OCI-LY7 (cell line): ENCODE data around the gene FHOD3. TPM values are rescaled to one million over a fixed set of nuclear protein-coding genes. Genes with fewer than 3 reads are reported as not detected.

Source experiments
- BruUV-seq: library from RNA; stranded (reverse); fragments of 400-500 nt; replicated peaks from 2 replicates; lab custom pipeline; 2021; lab: Mats Ljungman, UMichigan
- CTCF ChIA-PET: fragments of 300-600 bp; sonication (Branson Sonifier 250); formaldehyde crosslinking; loops from one replicate; lab custom pipeline; 2022; ENCODE audit warnings: antibody characterized with exemption; ENCODE audit not compliant: unreplicated experiment; lab: Charles Lee
- POLR2A ChIA-PET: fragments of 300-600 bp; sonication (Branson Sonifier 250); formaldehyde crosslinking; loops from one replicate; lab custom pipeline; 2022; ENCODE audit warnings: antibody characterized with exemption; lab: Charles Lee
- DNase-seq: peaks from one replicate; pipeline ENCODE4 v3.0.0-alpha.2; 2015; ENCODE audit warnings: low spot score
- H2AFZ ChIP-seq: fragments of 200-600 bp; sonication (generic), shearing (Covaris generic); 2 replicates; pipeline ENCODE4 v1.6.1; 2014; ENCODE audit warnings: mild to moderate bottlenecking, antibody characterized with exemption, low read length, moderate library complexity
- H3K27ac ChIP-seq: fragments of 200-600 bp; sonication (generic); 2 replicates; pipeline ENCODE4 v1.5.1; 2014; ENCODE audit warnings: mixed run types, low read depth, mild to moderate bottlenecking, moderate library complexity, low read length, inconsistent platforms; ENCODE audit not compliant: poor library complexity, severe bottlenecking
- H3K36me3 ChIP-seq: fragments of 200-600 bp; sonication (generic); 2 replicates; pipeline ENCODE4 v1.6.1; 2014; ENCODE audit warnings: mild to moderate bottlenecking, antibody characterized with exemption, low read length, moderate library complexity, mixed read lengths; ENCODE audit not compliant: insufficient read depth
- H3K4me1 ChIP-seq: fragments of 200-600 bp; sonication (generic); 2 replicates; pipeline ENCODE4 v1.5.1; 2014; ENCODE audit warnings: mild to moderate bottlenecking, low read length; ENCODE audit not compliant: insufficient read depth, poor library complexity, severe bottlenecking
- H3K4me2 ChIP-seq: fragments of 200-600 bp; sonication (generic); 2 replicates; pipeline ENCODE4 v1.6.1; 2014; ENCODE audit warnings: mild to moderate bottlenecking, low read length
- H3K4me3 ChIP-seq: fragments of 200-600 bp; sonication (generic); 2 replicates; pipeline ENCODE4 v1.5.1; 2014; ENCODE audit warnings: mild to moderate bottlenecking, low read depth, low read length; ENCODE audit not compliant: poor library complexity, severe bottlenecking
- H3K79me2 ChIP-seq: fragments of 200-600 bp; sonication (generic); 2 replicates; pipeline ENCODE4 v1.6.1; 2016; ENCODE audit warnings: low read depth, mild to moderate bottlenecking, low read length, moderate library complexity, mixed read lengths; ENCODE audit not compliant: insufficient read depth
- H3K9me2 ChIP-seq: fragments of 200-600 bp; sonication (generic); 2 replicates; pipeline ENCODE4 v1.6.1; 2016; ENCODE audit warnings: mild to moderate bottlenecking, low read length, mixed read lengths; ENCODE audit not compliant: insufficient read depth
- H3K9me3 ChIP-seq: fragments of 200-600 bp; sonication (generic); 2 replicates; pipeline ENCODE4 v1.6.1; 2014; ENCODE audit warnings: mild to moderate bottlenecking, mixed run types, low read length, mixed read lengths
- H4K20me1 ChIP-seq: fragments of 200-600 bp; sonication (generic); 2 replicates; pipeline ENCODE4 v1.6.1; 2014; ENCODE audit warnings: mild to moderate bottlenecking, antibody characterized with exemption, low read length, moderate library complexity, mixed read lengths; ENCODE audit not compliant: insufficient read depth
- CTCF ChIP-seq: fragments of 200-600 bp; sonication (generic); conservative IDR thresholded peaks from 2 replicates; pipeline ENCODE4 v1.5.1; 2014; ENCODE audit warnings: mild to moderate bottlenecking, antibody characterized with exemption, low read length, moderate library complexity, mixed read lengths
- EZH2phosphoT487 ChIP-seq: fragments of 200-600 bp; sonication (generic); IDR thresholded peaks from 2 replicates; pipeline ENCODE4 v1.6.1; 2018; ENCODE audit warnings: low read depth, borderline replicate concordance, mild to moderate bottlenecking, mixed run types, antibody characterized with exemption, low read length, moderate library complexity, mixed read lengths
- intact Hi-C: fragments of 100-400 bp; cut with micrococcal nuclease; formaldehyde crosslinking; loops from one replicate; pipeline ENCODE4 v1.10.0; 2022; ENCODE audit not compliant: unreplicated experiment
- total RNA-seq, 2 experiments: library from RNA; depleted of rRNA in 1 of 2; stranded (reverse); fragments of >200 nt in 1 of 2; shearing (Covaris generic) in 1 of 2; gene quantifications; 2 replicates each; pipeline ENCODE4 v1.2.3, GENCODE V29; 2014 to 2022

FHOD3 gene
- total RNA-seq, 2 experiments from 2014 or later: 0.06 to 2.4 TPM

GRCh38 chr18:36757991-36758390 is 460.5 kb downstream of the FHOD3 start:
- intact Hi-C loops: loop anchor here (1.0 to 5.0 kb wide), 2 partner anchors 70 to 186 kb away; no protein-coding TSS in a partner anchor
- Histone ChIP-seq H4K20me1 (no peaks in the 10 kb centered on the region), H3K79me2 (no peaks in the 10 kb centered on the region), H2AFZ (no peak overlapping the region), H3K4me1 (no peaks in the 10 kb centered on the region), H3K4me2 (no peak overlapping the region), H3K9me3 (no peaks in the 10 kb centered on the region), H3K4me3 (no peak overlapping the region), H3K9me2 (no peaks in the 10 kb centered on the region), H3K36me3 (no peaks in the 10 kb centered on the region), H3K27ac (no peak overlapping the region)
- CTCF ChIA-PET: interaction anchor here (0.6 to 2.0 kb wide), 2 partner anchors 66 to 70 kb away, joined by 3 to 8 read pairs; no protein-coding TSS in a partner anchor
- POLR2A ChIA-PET: no interaction called here
- DNase-seq: no peak
- TF ChIP-seq CTCF: no peak
- TF ChIP-seq EZH2phosphoT487: no peak
- no TSS peak for BruUV-seq

GRCh38 chr18:36758623-36759022 is 461.1 kb downstream of the FHOD3 start:
- no peaks in the 10 kb centered on the region for H3K9me2 ChIP-seq
- no peak overlapping the region for H3K4me2 ChIP-seq
- CTCF ChIA-PET: interaction anchor here (2.0 kb wide), 1 partner anchor 71 kb away, joined by 8 read pairs; no protein-coding TSS in a partner anchor
- intact Hi-C loops: loop anchor here (5.0 kb wide), 1 partner anchor 186 kb away; no protein-coding TSS in a partner anchor
- H4K20me1 ChIP-seq: no peaks in the 10 kb centered on the region
- no peak for TF ChIP-seq CTCF
- no peak for TF ChIP-seq EZH2phosphoT487
- POLR2A ChIA-PET: no interaction called here
- no peaks in the 10 kb centered on the region for H3K36me3 ChIP-seq
- no peaks in the 10 kb centered on the region for H3K79me2 ChIP-seq
- no peak for DNase-seq
- no peak overlapping the region for H3K27ac ChIP-seq
- H3K4me1 ChIP-seq: no peaks in the 10 kb centered on the region
- no TSS peak for BruUV-seq
- H3K4me3 ChIP-seq: no peak overlapping the region
- H3K9me3 ChIP-seq: no peaks in the 10 kb centered on the region
- no peak overlapping the region for H2AFZ ChIP-seq

GRCh38 chr18:36759167-36759776 is 461.8 kb downstream of the FHOD3 start:
- Histone ChIP-seq H4K20me1 (no peaks in the 10 kb centered on the region), H2AFZ (no peak overlapping the region), H3K4me1 (no peaks in the 10 kb centered on the region), H3K27ac (no peak overlapping the region), H3K9me2 (no peaks in the 10 kb centered on the region), H3K79me2 (no peaks in the 10 kb centered on the region), H3K4me3 (no peak overlapping the region), H3K9me3 (no peaks in the 10 kb centered on the region), H3K36me3 (no peaks in the 10 kb centered on the region), H3K4me2 (no peak overlapping the region)
- ChIA-PET CTCF (no interaction called here), POLR2A (no interaction called here)
- TF ChIP-seq EZH2phosphoT487 (no peak), CTCF (no peak)
- no peak for DNase-seq
- intact Hi-C loops: loop anchor here (5.0 kb wide), 1 partner anchor 187 kb away; no protein-coding TSS in a partner anchor
- no TSS peak for BruUV-seq
